Measurements from ENCODE around the gene MYH10.

The MYH10 gene

GRCh38 chr17:8629371-8630226, 926 bp downstream of the MYH10 start:
- CTCF ChIA-PET, result interaction anchor here (2.2 kb wide), 1 partner anchor 10 kb away, joined by 9 read pairs; no protein-coding TSS in a partner anchor
- peak overlapping the region; percentile 91 for H3K4me3 ChIP-seq (ENCODE audit: low read depth, low read length)
- no peak for DNase-seq (ENCODE audit: low read depth, low spot score)
- POLR2A ChIA-PET, result interaction anchor here (0.7 to 1.4 kb wide), 3 partner anchors 16 to 194 kb away, joined by 3 to 5 read pairs (median 4); partner anchors contain the start of gene NDEL1
- TF ChIP-seq CTCF (IDR thresholded peaks at IDR 0.05; ENCODE audit: insufficient read depth, low read length, missing control alignments), result no peak

GRCh38 chr17:8628609-8629169, 1.8 kb downstream of the MYH10 start:
- DNase-seq (ENCODE audit: low read depth, low spot score), result no peak
- CTCF ChIA-PET, result no interaction called here
- POLR2A ChIA-PET, result interaction anchor here (0.6 kb wide), 1 partner anchor 117 kb away, joined by 4 read pairs; no protein-coding TSS in a partner anchor
- no peak for TF ChIP-seq CTCF (IDR thresholded peaks at IDR 0.05; ENCODE audit: insufficient read depth, low read length, missing control alignments)
- peak overlapping the region; percentile 91 for H3K4me3 ChIP-seq (ENCODE audit: low read depth, low read length)

DNA sequence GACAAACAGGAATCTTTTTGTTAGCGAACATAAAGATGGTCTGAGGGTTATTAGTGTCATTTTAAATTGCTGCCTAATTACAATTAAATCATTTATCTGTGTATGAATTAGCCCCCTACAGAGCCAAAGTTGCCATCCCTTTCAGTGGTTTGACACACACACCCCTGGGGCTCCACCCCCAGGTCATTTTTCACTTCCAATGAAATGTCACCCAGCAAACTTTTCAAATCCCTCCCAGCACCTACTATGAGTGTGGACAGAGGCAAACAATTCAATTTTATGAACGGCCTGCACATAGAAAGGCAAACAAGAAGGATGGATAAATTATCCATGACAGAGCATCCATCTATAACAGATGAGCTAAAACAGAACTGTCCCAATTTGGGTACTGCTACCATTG, 2.4 kb downstream of the MYH10 start:
- TF ChIP-seq CTCF (IDR thresholded peaks at IDR 0.05; ENCODE audit: insufficient read depth, low read length, missing control alignments), result no peak
- POLR2A ChIA-PET, result interaction anchor here (0.6 kb wide), 1 partner anchor 117 kb away, joined by 4 read pairs; no protein-coding TSS in a partner anchor
- no peak for DNase-seq (ENCODE audit: low read depth, low spot score)
- peak overlapping the region; percentile 91 for H3K4me3 ChIP-seq (ENCODE audit: low read depth, low read length)
- CTCF ChIA-PET, result no interaction called here

GRCh38 chr17:8623591-8623990, 6.9 kb downstream of the MYH10 start:
- CTCF ChIA-PET, result interaction anchor here (0.9 to 2.3 kb wide), 3 partner anchors 10 to 240 kb away, joined by 4 to 10 read pairs (median 5); no protein-coding TSS in a partner anchor
- POLR2A ChIA-PET, result no interaction called here
- no peak for TF ChIP-seq CTCF (IDR thresholded peaks at IDR 0.05; ENCODE audit: insufficient read depth, low read length, missing control alignments)
- no peak for DNase-seq (ENCODE audit: low read depth, low spot score)
- no peak overlapping the region for H3K4me3 ChIP-seq (ENCODE audit: low read depth, low read length)

DNA sequence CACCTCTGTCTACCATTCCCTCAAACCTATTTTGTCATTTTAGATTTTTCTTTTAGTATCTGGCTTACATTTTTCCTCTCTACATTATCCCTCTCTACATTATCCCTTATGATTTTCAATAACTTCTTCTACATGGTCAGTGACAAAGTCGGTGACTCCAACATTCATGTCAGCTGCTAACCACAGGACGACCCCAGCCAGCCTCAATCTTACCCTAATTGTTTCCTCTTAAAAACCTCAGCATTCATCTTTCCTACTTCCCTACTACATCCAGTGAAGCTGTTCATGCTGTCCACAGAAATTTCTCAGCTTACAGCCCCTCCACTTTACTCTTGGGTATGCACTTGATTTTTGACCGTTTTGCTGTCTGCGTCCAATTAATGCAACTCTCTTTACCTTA, 8.3 kb downstream of the MYH10 start:
- no peak overlapping the region for H3K4me3 ChIP-seq (ENCODE audit: low read depth, low read length)
- ChIA-PET POLR2A (interaction anchor here (1.2 kb wide), 1 partner anchor 11 kb away, joined by 4 read pairs; no protein-coding TSS in a partner anchor), CTCF (interaction anchor here (2.3 kb wide), 1 partner anchor 9 kb away, joined by 10 read pairs; no protein-coding TSS in a partner anchor)
- TF ChIP-seq CTCF (IDR thresholded peaks at IDR 0.05; ENCODE audit: insufficient read depth, low read length, missing control alignments), result no peak
- no peak for DNase-seq (ENCODE audit: low read depth, low spot score)

GRCh38 chr17:8621585-8621984, 8.9 kb downstream of the MYH10 start:
- no peak for TF ChIP-seq CTCF (IDR thresholded peaks at IDR 0.05; ENCODE audit: insufficient read depth, low read length, missing control alignments)

More at GRCh38 chr17:8621585-8621984, 8.9 kb downstream of the MYH10 start:
- ChIA-PET POLR2A (interaction anchor here (1.2 kb wide), 1 partner anchor 11 kb away, joined by 4 read pairs; no protein-coding TSS in a partner anchor), CTCF (interaction anchor here (0.7 kb wide), 1 partner anchor 124 kb away, joined by 3 read pairs; no protein-coding TSS in a partner anchor)
- no peak for DNase-seq (ENCODE audit: low read depth, low spot score)
- H3K4me3 ChIP-seq (ENCODE audit: low read depth, low read length), result no peak overlapping the region
